Measurements from ENCODE around the gene TMEM253. TPM values are rescaled to one million over a fixed set of nuclear protein-coding genes. Genes with fewer than 3 reads are reported as not detected.
A peak's percentile ranks its signal among the peaks of the same experiment; 100 is the strongest.

The TMEM253 gene
- total RNA-seq, 1 donor from 2014 or later = not detected

DNA sequence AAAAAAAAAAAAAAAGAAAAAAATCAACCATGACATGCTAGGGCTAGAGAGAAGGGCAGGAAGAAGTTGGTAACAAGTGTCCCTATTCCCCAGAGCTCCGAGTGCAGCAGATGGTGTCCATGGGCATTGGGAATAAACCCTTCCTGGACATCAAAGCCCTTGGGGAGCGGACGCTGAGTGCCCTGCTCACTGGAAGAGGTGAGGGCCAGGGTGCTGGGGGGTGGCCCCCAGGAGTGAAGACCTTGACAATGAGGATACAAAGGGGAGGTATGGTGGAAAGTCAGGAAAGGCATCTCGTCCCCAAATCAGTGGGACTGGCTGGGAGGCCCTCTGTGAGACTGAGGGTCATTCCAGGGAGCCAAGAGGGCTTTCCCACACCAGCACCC lies 14.0 kb upstream of the TMEM253 start:
- DNase-seq (ENCODE audit: low read depth) = no peak
- no peak overlapping the region for H3K4me3 ChIP-seq (ENCODE audit: low read depth, low read length)
- TF ChIP-seq, protein P1, sequence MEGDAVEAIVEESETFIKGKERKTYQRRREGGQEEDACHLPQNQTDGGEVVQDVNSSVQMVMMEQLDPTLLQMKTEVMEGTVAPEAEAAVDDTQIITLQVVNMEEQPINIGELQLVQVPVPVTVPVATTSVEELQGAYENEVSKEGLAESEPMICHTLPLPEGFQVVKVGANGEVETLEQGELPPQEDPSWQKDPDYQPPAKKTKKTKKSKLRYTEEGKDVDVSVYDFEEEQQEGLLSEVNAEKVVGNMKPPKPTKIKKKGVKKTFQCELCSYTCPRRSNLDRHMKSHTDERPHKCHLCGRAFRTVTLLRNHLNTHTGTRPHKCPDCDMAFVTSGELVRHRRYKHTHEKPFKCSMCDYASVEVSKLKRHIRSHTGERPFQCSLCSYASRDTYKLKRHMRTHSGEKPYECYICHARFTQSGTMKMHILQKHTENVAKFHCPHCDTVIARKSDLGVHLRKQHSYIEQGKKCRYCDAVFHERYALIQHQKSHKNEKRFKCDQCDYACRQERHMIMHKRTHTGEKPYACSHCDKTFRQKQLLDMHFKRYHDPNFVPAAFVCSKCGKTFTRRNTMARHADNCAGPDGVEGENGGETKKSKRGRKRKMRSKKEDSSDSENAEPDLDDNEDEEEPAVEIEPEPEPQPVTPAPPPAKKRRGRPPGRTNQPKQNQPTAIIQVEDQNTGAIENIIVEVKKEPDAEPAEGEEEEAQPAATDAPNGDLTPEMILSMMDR (conservative IDR thresholded peaks at IDR 0.05; ENCODE audit: low read depth, low read length) = no peak

DNA sequence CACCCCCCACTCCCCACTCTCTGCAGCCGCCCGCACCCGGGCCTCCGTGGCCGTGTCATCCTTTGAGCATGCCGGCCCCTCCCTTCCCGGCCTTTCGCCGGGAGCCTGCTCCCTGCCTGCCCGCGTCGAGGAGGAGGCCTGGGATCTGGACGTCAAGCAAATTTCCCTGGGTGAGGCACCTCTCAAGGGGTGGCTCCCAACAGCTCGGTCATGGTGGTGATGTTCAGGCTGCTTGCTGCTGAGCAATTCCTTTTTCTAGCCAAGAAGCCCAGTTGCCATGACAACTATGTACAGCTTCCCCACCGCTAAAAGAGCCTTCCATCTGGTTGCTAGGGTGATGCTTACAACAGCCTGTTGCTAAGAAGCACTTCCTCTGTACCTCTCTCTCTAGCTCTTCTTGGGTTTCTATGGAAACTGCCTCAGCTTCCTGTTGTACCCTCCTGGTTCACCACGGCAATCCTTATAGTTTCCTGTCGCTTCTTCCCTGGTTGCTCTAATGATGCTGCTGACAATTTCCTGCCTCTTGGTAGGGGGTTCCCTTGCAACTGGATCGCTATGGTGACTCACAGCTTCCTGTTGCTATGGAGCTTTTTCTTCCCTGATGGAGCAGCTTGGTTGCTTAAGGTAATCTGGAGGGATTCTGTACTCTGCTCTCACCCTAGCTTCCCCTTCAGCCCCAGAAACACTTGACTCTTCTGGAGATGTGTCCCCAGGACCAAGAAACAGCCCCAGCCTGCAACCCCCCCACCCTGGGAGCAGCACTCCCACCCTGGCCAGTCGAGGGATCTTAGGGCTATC lies 13.4 kb upstream of the TMEM253 start:
- no peak overlapping the region for H3K4me3 ChIP-seq (ENCODE audit: low read depth, low read length)
- TF ChIP-seq, protein P1 (conservative IDR thresholded peaks at IDR 0.05; ENCODE audit: low read depth, low read length) = no peak
- DNase-seq (ENCODE audit: low read depth) = no peak

DNA sequence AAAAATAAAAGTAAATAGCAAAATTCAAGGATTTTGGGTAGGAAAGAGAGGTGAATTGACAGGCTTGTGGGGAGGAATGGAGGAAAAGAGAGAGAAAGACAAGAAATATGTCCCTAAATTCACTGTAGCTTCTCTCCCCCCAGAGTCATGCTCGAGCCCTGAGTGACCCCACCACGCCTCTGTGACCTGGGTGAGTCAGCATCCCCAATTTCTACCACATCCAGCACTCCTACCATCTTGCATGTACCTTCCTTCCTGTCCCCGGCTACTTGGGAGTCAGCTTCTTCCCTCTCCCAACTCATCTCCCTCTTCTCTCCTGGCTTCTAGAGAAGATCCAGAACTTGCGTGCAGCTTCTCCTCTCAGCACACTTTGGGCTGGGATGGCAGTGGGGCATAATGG lies 12.2 kb upstream of the TMEM253 start:
- TF ChIP-seq, protein P1 (conservative IDR thresholded peaks at IDR 0.05; ENCODE audit: low read depth, low read length) = no peak
- no peak overlapping the region for H3K4me3 ChIP-seq (ENCODE audit: low read depth, low read length)
- no peak for DNase-seq (ENCODE audit: low read depth)

DNA sequence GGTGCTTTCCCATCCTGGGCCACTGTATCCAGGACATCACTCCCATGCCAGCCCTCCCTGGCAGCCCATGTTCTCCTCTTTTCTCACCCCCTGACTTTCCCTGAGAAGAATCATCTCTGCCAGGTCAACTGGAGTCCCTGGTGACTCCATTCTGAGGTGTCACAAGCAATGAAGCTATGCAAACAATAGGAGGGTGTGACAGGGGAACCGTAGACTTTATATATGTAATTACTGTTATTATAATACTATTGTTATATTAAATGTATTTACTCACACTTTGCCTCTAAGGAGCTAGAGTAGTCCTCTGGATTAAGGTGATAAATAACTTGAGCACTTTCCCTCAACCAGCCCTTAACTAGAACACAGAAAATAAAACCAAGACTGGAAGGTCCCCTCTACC lies 11.6 kb upstream of the TMEM253 start:
- no peak overlapping the region for H3K4me3 ChIP-seq (ENCODE audit: low read depth, low read length)
- TF ChIP-seq, protein P1 (conservative IDR thresholded peaks at IDR 0.05; ENCODE audit: low read depth, low read length) = no peak

DNA sequence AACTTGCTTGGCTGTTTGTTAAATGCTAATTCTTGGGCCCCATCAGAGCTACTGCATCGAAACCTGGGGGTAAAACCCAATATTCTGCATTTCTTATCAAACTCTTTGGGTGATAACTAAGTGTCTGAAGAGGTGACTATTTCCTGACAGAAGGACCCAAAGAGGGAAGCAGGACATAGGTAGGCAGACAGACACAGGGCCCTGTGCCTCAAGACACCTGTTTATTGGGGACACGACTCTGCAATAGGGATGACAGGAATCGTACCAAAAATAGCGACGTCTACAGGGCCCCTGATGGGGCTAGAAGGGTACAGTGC lies 11.0 kb upstream of the TMEM253 start:
- DNase-seq (ENCODE audit: low read depth) = no peak
- TF ChIP-seq, protein P1 (conservative IDR thresholded peaks at IDR 0.05; ENCODE audit: low read depth, low read length) = no peak
- H3K4me3 ChIP-seq (ENCODE audit: low read depth, low read length) = no peak overlapping the region

More for the DNA sequence above, 11.6 kb upstream of the TMEM253 start:
- DNase-seq (ENCODE audit: low read depth) = no peak

DNA sequence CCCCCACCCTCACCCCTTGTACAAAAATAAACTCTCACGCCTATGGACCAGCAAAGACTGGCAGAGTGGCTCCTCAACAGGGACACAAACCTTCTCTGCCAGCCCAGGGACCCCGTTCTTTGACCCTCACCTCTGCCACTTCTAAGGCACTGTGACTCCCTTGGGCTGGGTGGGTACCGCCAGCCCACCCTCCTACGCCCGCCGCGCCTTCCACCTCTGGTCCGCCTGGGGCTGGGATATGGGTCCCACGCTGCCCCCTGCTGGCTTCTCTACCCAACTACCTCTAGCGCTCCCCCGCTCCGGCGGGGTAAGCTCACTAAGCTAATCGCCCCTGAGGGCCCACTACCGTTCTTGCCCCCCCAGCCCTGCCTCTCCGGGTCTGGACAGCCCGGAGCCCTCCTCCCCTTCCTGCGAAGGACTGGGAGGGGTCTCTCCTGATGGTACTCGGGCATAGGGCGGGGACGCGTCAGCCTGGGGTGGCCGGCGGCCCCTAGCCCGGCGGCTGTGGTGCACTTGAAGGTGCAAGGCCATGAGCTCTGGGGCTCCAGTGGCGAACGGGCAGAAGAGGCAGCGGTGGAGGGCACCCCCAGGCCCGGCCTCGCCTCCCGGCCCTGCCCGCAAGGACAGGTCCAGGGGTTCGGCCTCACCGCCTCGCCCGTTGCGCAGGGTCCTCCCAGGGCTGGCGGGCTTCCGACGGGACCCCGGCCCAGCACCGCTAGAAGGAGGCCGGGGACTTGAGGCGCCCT lies 10.5 kb upstream of the TMEM253 start:
- H3K4me3 ChIP-seq (ENCODE audit: low read depth, low read length) = no peak overlapping the region
- TF ChIP-seq, protein P1 (conservative IDR thresholded peaks at IDR 0.05; ENCODE audit: low read depth, low read length) = peak; percentile 64

More for the DNA sequence above, 10.5 kb upstream of the TMEM253 start:
- no peak for DNase-seq (ENCODE audit: low read depth)

All from epithelial cell of proximal tubule (primary cell).